Ovary (tissue), 3 donors: Measurements from ENCODE around the gene NAA20.

Experiments used
- POLR2A ChIP-seq: fragments of 450-650 bp; IDR thresholded peaks from one replicate; pipeline ENCODE4 v1.6.1; 2017; ENCODE audit warnings: antibody characterized with exemption, mild to moderate bottlenecking, moderate library complexity
- TF ChIP-seq, protein P1 (sequence below), 3 donors: fragments of 450-650 bp in 2 of 3; fragments of 200-600 bp in 1 of 3; IDR thresholded peaks; one replicate each; pipeline versions ENCODE4 v1.5.1 to v1.8.0; 2016 to 2022; ENCODE audit warnings: antibody characterized with exemption in 3 of 3, mild to moderate bottlenecking in 1 of 3
- donor health status: DM: no; HTN: no; CAD: no.

DNA sequence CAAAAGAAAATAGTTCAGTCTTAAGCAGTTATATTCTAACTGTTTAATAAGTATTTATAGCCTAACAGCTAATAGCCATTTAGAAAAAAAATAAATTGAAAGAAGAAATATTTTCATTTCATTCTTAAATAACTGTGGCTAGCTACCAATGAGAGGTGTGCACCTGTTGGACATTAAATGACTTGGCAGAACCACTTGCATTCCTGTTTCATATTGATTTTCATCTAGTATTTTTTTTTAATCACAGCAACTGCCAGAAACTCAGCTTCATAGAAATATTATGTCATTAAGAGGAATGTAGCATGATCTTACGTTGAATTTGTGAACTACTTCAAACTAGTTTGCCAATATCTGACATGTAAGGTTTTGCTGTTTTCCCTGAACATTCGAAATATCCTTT, 10.1 kb downstream of the NAA20 start:
- TF ChIP-seq POLR2A = no peak
- TF ChIP-seq, protein P1, sequence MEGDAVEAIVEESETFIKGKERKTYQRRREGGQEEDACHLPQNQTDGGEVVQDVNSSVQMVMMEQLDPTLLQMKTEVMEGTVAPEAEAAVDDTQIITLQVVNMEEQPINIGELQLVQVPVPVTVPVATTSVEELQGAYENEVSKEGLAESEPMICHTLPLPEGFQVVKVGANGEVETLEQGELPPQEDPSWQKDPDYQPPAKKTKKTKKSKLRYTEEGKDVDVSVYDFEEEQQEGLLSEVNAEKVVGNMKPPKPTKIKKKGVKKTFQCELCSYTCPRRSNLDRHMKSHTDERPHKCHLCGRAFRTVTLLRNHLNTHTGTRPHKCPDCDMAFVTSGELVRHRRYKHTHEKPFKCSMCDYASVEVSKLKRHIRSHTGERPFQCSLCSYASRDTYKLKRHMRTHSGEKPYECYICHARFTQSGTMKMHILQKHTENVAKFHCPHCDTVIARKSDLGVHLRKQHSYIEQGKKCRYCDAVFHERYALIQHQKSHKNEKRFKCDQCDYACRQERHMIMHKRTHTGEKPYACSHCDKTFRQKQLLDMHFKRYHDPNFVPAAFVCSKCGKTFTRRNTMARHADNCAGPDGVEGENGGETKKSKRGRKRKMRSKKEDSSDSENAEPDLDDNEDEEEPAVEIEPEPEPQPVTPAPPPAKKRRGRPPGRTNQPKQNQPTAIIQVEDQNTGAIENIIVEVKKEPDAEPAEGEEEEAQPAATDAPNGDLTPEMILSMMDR (IDR thresholded peaks at IDR 0.05) = no peak
